ENCODE results near the gene CALN1. TPM values are rescaled to one million over a fixed set of nuclear protein-coding genes. Genes with fewer than 3 reads are reported as not detected.

CALN1 gene
- total and polyA plus RNA-seq, 2 experiments from 2014 or later = 7.6 to 14.5 TPM

DNA sequence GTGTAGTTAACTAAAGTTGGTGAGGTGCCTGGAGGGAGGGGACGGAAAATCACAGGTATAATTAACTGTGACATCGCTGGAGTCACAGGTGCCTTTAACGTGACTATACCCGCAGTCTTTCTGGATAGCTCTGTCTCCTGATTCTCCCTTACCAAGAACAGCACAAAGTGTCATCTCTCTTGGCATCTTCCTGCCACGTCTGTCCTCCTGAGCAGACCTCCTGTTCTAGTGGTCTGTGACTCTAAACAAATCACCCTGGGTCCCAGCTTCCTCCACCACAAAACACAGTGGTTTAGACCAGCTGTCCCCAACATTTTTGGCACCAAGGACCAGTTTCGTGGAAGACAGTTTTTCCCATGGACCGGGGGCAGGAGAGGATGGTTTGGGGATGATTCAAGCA lies 90.5 kb downstream of the CALN1 start (continued):
- TF ChIP-seq, protein P1, sequence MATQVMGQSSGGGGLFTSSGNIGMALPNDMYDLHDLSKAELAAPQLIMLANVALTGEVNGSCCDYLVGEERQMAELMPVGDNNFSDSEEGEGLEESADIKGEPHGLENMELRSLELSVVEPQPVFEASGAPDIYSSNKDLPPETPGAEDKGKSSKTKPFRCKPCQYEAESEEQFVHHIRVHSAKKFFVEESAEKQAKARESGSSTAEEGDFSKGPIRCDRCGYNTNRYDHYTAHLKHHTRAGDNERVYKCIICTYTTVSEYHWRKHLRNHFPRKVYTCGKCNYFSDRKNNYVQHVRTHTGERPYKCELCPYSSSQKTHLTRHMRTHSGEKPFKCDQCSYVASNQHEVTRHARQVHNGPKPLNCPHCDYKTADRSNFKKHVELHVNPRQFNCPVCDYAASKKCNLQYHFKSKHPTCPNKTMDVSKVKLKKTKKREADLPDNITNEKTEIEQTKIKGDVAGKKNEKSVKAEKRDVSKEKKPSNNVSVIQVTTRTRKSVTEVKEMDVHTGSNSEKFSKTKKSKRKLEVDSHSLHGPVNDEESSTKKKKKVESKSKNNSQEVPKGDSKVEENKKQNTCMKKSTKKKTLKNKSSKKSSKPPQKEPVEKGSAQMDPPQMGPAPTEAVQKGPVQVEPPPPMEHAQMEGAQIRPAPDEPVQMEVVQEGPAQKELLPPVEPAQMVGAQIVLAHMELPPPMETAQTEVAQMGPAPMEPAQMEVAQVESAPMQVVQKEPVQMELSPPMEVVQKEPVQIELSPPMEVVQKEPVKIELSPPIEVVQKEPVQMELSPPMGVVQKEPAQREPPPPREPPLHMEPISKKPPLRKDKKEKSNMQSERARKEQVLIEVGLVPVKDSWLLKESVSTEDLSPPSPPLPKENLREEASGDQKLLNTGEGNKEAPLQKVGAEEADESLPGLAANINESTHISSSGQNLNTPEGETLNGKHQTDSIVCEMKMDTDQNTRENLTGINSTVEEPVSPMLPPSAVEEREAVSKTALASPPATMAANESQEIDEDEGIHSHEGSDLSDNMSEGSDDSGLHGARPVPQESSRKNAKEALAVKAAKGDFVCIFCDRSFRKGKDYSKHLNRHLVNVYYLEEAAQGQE (IDR thresholded peaks at IDR 0.05; ENCODE audit: unreplicated experiment) = no peak

DNA sequence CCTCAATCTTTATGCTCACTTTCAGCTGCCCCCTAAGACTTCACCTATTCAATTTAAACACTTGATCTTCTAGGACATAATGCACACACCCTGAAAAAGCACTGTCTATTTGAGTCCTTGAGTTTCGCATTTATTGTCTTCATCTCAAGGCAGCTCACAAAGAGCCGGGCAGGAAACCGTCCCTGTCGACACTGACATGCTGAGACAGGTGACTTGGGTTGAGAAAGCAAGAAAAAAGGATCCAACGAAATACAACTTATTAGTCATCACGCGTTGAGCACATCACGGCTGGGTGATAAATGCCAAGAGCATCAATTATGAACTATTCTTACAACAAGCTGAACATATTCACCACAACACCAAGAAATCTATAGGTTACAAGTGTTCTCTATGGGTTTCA lies 91.1 kb downstream of the CALN1 start:
- peaks cover 14% of the 10 kb centered on the region; the same call in 2 of the 3 replicates for H3K9me3 Mint-ChIP-seq

More for the DNA sequence above, 91.1 kb downstream of the CALN1 start:
- DNase-seq (ENCODE audit: low spot score) (no peak), ATAC-seq (no peak)
- no peak for TF ChIP-seq ZNF331 (CRISPR knock-in tag; IDR thresholded peaks at IDR 0.05; ENCODE audit: low read depth)
- no peak for TF ChIP-seq ZNF462 (CRISPR knock-in tag; IDR thresholded peaks at IDR 0.05)
- TF ChIP-seq CREB1 (CRISPR knock-in tag; IDR thresholded peaks at IDR 0.05; ENCODE audit: low read depth) = no peak
- TF ChIP-seq ZNF114 (CRISPR knock-in tag; IDR thresholded peaks at IDR 0.05) = no peak
- no peak for TF ChIP-seq JUNB (IDR thresholded peaks at IDR 0.05; ENCODE audit: unreplicated experiment)
- TF ChIP-seq POLR2AphosphoS5 (IDR thresholded peaks at IDR 0.05; ENCODE audit: low read depth) = no peak
- TF ChIP-seq, protein P2, sequence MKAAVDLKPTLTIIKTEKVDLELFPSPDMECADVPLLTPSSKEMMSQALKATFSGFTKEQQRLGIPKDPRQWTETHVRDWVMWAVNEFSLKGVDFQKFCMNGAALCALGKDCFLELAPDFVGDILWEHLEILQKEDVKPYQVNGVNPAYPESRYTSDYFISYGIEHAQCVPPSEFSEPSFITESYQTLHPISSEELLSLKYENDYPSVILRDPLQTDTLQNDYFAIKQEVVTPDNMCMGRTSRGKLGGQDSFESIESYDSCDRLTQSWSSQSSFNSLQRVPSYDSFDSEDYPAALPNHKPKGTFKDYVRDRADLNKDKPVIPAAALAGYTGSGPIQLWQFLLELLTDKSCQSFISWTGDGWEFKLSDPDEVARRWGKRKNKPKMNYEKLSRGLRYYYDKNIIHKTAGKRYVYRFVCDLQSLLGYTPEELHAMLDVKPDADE (IDR thresholded peaks at IDR 0.05) = no peak
- no peak for TF ChIP-seq STAT1 (IDR thresholded peaks at IDR 0.05; ENCODE audit: unreplicated experiment)
- no peak for TF ChIP-seq EZH2 (IDR thresholded peaks at IDR 0.05; ENCODE audit: low read depth, unreplicated experiment)
- no peak for TF ChIP-seq CTCF (conservative IDR thresholded peaks at IDR 0.05; ENCODE audit: low read depth in 2 of 2)
- no peak for TF ChIP-seq EZH2phosphoT487 (IDR thresholded peaks at IDR 0.05; ENCODE audit: unreplicated experiment)
- Mint-ChIP-seq H3K36me3 (ENCODE audit: low read depth) (peaks cover 29% of the 10 kb centered on the region), H3K27ac (no peak overlapping the region), H3K4me1 (peaks cover 10% of the 10 kb centered on the region), H3K4me3 (no peak overlapping the region), H3K27me3 (ENCODE audit: insufficient read depth, low read depth, poor library complexity) (peaks cover 7% of the 10 kb centered on the region)
- Histone ChIP-seq H3F3A (replicated peaks; ENCODE audit: low read depth) (no peaks in the 10 kb centered on the region), H3K27me3 (ENCODE audit: insufficient read depth) (no peaks in the 10 kb centered on the region), H3K4me1 (ENCODE audit: insufficient read depth) (no peaks in the 10 kb centered on the region), H3K79me2 (replicated peaks; ENCODE audit: insufficient read depth) (peaks cover 45% of the 10 kb centered on the region), H4K20me1 (replicated peaks; ENCODE audit: insufficient read depth) (no peaks in the 10 kb centered on the region; the same call in none of the 2 replicates), H3K9me2 (ENCODE audit: insufficient read depth) (no peaks in the 10 kb centered on the region), H3K4me2 (no peak overlapping the region), H3K27ac (ENCODE audit: low read depth) (no peak overlapping the region), H2AFZ (no peak overlapping the region), H3K4me3 (no peak overlapping the region), H3K36me3 (ENCODE audit: insufficient read depth) (no peaks in the 10 kb centered on the region)

Measured in GM23338 (cell line).